A549 (cell line): ENCODE measurements around the gene ATXN2L. TPM values are rescaled to one million over a fixed set of nuclear protein-coding genes. Genes with fewer than 3 reads are reported as not detected.

Experiments
- ATAC-seq, 2 experiments: fragments of 200-7000 bp in 1 of 2; fragments of >200 bp in 1 of 2; cut with Nextera tagmentation in 1 of 2; cut with Tn5 transposase in 1 of 2; 3 replicates each; pipeline versions ENCODE4 v1.8.0 to v1.9.1; 2018 to 2020; ENCODE audit warnings: mild to moderate bottlenecking in 1 of 2, moderate library complexity in 1 of 2
- CTCF ChIA-PET: fragments of 300-600 bp; sonication (Branson Sonifier 250); formaldehyde crosslinking; extraction: SDS; loops from one replicate; lab custom pipeline; 2021; ENCODE audit warnings: antibody characterized with exemption, inconsistent platforms; lab: Yijun Ruan, JAX
- POLR2A ChIA-PET: fragments of 350-600 bp; formaldehyde crosslinking; extraction: SDS; loops from one replicate; lab custom pipeline; 2021; ENCODE audit warnings: antibody characterized with exemption, inconsistent platforms; lab: Yijun Ruan, JAX
- DNase-seq, 2 experiments: peaks; one replicate each; pipeline versions ENCODE4 v3.0.0 to v3.0.0-alpha.2; 2011 to 2016; ENCODE audit warnings: low read depth in 1 of 2, low spot score in 1 of 2
- FAIRE-seq: peaks from 2 replicates; lab custom pipeline; 2011; peaks lifted over from hg19 to GRCh38; lab: Jason Lieb, UNC
- H3K27ac ChIP-seq, 2 experiments: fragments of >200 bp; sonication (Bioruptor Twin); formaldehyde crosslinking; 3 replicates each; pipeline ENCODE4 v1.5.1; 2016 to 2017
- H3K4me1 ChIP-seq: fragments of >200 bp; sonication (Bioruptor Twin); formaldehyde crosslinking; 3 replicates; pipeline ENCODE4 v1.6.1; 2016
- H3K4me2 ChIP-seq: fragments of >200 bp; sonication (Bioruptor Twin); formaldehyde crosslinking; 3 replicates; pipeline ENCODE4 v1.6.1; 2016
- H3K4me3 ChIP-seq: fragments of >200 bp; sonication (Bioruptor Twin); formaldehyde crosslinking; 3 replicates; pipeline ENCODE4 v1.5.1; 2016
- H3K9me3 ChIP-seq: fragments of >200 bp; sonication (Bioruptor Twin); formaldehyde crosslinking; 3 replicates; pipeline ENCODE4 v1.6.1; 2016
- CTCF ChIP-seq: fragments of >200 bp; sonication (Bioruptor Twin); formaldehyde crosslinking; IDR thresholded peaks from 3 replicates; pipeline ENCODE4 v1.5.1; 2016
- ESRRA ChIP-seq: fragments of 150-350 bp; IDR thresholded peaks from 2 replicates; pipeline ENCODE4 v1.6.1; 2014; ENCODE audit warnings: mild to moderate bottlenecking, low read length, borderline replicate concordance
- FOSL2 ChIP-seq, 2 experiments: fragments of 450-650 bp in 1 of 2; fragments of >200 bp in 1 of 2; sonication (Bioruptor Twin) in 1 of 2; formaldehyde crosslinking; IDR thresholded peaks; 2 replicates each; pipeline versions ENCODE4 v1.5.0 to v1.6.1; 2016 to 2020; ENCODE audit warnings: mild to moderate bottlenecking in 1 of 2, moderate library complexity in 1 of 2
- GATA3 ChIP-seq: IDR thresholded peaks from 2 replicates; pipeline ENCODE4 v1.6.1; 2012; ENCODE audit warnings: borderline replicate concordance
- HMGXB4 ChIP-seq: fragments of 250-450 bp; sonication (Bioruptor Pico); IDR thresholded peaks from 2 replicates; pipeline ENCODE4 v1.5.0; 2021; ENCODE audit warnings: mild to moderate bottlenecking, moderate library complexity, borderline replicate concordance
- HOXB13 ChIP-seq: fragments of 250-450 bp; sonication (Bioruptor Pico); IDR thresholded peaks from 2 replicates; pipeline ENCODE4 v1.5.0; 2020; ENCODE audit warnings: low read depth, mild to moderate bottlenecking, moderate library complexity
- HOXB5 ChIP-seq: fragments of 250-450 bp; sonication (Bioruptor Pico); IDR thresholded peaks from 2 replicates; pipeline ENCODE4 v1.5.0; 2020; ENCODE audit warnings: mild to moderate bottlenecking, moderate library complexity
- KDM5A ChIP-seq: fragments of 200-600 bp; sonication (generic); IDR thresholded peaks from 2 replicates; pipeline ENCODE4 v1.6.1; 2016; ENCODE audit warnings: antibody characterized with exemption, mild to moderate bottlenecking
- RAD21 ChIP-seq, 2 experiments: fragments of >200 bp in 1 of 2; sonication (Bioruptor Twin) in 1 of 2; formaldehyde crosslinking in 1 of 2; IDR thresholded peaks in 1 of 2; conservative IDR thresholded peaks in 1 of 2; 2 replicates in 1 of 2; 3 replicates in 1 of 2; pipeline ENCODE4 v1.6.1; 2012 to 2018; ENCODE audit warnings: inconsistent platforms in 1 of 2
- RNF2 ChIP-seq: fragments of 200-600 bp; sonication (generic); IDR thresholded peaks from 2 replicates; pipeline ENCODE4 v1.6.1; 2016; ENCODE audit warnings: low read depth, mild to moderate bottlenecking, antibody characterized with exemption, moderate library complexity, borderline replicate concordance
- SMC3 ChIP-seq: fragments of >200 bp; sonication (Bioruptor Twin); formaldehyde crosslinking; IDR thresholded peaks from 3 replicates; pipeline ENCODE4 v1.6.1; 2018; ENCODE audit warnings: inconsistent platforms
- TP53 ChIP-seq: fragments of 250-450 bp; sonication (Bioruptor Pico); IDR thresholded peaks from 2 replicates; pipeline ENCODE4 v1.5.0; 2021; ENCODE audit warnings: mild to moderate bottlenecking, moderate library complexity
- ZC3H11A ChIP-seq: fragments of 450-650 bp; IDR thresholded peaks from 2 replicates; pipeline ENCODE4 v1.6.1; 2014; ENCODE audit warnings: antibody characterized with exemption, mild to moderate bottlenecking
- ZNF302 ChIP-seq: fragments of 250-450 bp; sonication (Bioruptor Pico); IDR thresholded peaks from 2 replicates; pipeline ENCODE4 v1.9.0; 2021; ENCODE audit warnings: inconsistent platforms, mild to moderate bottlenecking, moderate library complexity
- WGBS: methylation state at CpG from one replicate; pipeline ENCODE4 v1.1.6; 2017; ENCODE audit errors: missing lambda C conversion rate; 5-methylcytosine and 5-hydroxymethylcytosine counted together
- polyA plus RNA-seq, 4 experiments: library from polyadenylated mRNA; depleted of rRNA in 3 of 4; stranded (reverse); fragments of >200 nt; fragmentation: RNase III in 1 of 4; extraction: RNeasy Plus Mini Kit Qiagen cat#74134 plus additional on column Dnase treatment in 1 of 4; gene quantifications; 2 replicates in 3 of 4; 3 replicates in 1 of 4; pipeline ENCODE4 v1.2.3, GENCODE V29; 2011 to 2017

ATXN2L gene
- polyA plus RNA-seq, 2 of the 4 experiments (the other 2 are of a cell fraction) = 28.4 to 135 TPM

GRCh38 chr16:28873543-28874201 lies 50.9 kb downstream of the ATXN2L start:
- H3K4me3 ChIP-seq = no peak overlapping the region
- CTCF ChIA-PET = interaction anchor here (0.7 to 17.8 kb wide), 17 partner anchors 8 to 89 kb away, joined by 3 to 190 read pairs (median 4); partner anchors contain the start of gene NFATC2IP
- H3K9me3 ChIP-seq = no peaks in the 10 kb centered on the region
- POLR2A ChIA-PET = interaction anchor here (2.6 kb wide), 1 partner anchor 10 kb away, joined by 9 read pairs; the partner anchor contains the start of gene SH2B1
- ATAC-seq (peak in 1 of 2 experiments; percentile 70; a peak in 3 of 6 replicates), DNase-seq (peak in 1 of 2 experiments; percentile 73), FAIRE-seq (no peak)
- peaks cover 13% of the 10 kb centered on the region; the same call in 2 of the 3 replicates for H3K4me1 ChIP-seq
- no peak overlapping the region for H3K27ac ChIP-seq
- H3K4me2 ChIP-seq = no peak overlapping the region
- TF ChIP-seq CTCF (peak; percentile 50), RAD21 (conservative IDR thresholded peaks at IDR 0.05 in 1 of 2, IDR thresholded peaks at IDR 0.05 in 1 of 2) (peak; percentile 14 to 25; a peak in 2 of 5 replicates), SMC3 (peak; percentile 27; the same call in 2 of the 3 replicates), ZC3H11A (no peak)
- WGBS = 87% methylated on average over 17 of the region's 18 CpGs

GRCh38 chr16:28874406-28874805 lies 51.6 kb downstream of the ATXN2L start:
- ChIA-PET CTCF (interaction anchor here (0.7 to 17.8 kb wide), 15 partner anchors 8 to 89 kb away, joined by 3 to 190 read pairs (median 5); partner anchors contain the start of gene NFATC2IP), POLR2A (interaction anchor here (2.6 kb wide), 1 partner anchor 11 kb away, joined by 9 read pairs; the partner anchor contains the start of gene SH2B1)
- no peak for FAIRE-seq
- Histone ChIP-seq H3K4me3 (no peak overlapping the region), H3K9me3 (no peaks in the 10 kb centered on the region), H3K27ac (no peak overlapping the region), H3K4me1 (peaks cover 19% of the 10 kb centered on the region; the same call in 2 of the 3 replicates), H3K4me2 (no peak overlapping the region)
- no peak for DNase-seq
- no peak for ATAC-seq
- WGBS = 100% methylated on average over 4 of the region's 6 CpGs
- no peak for TF ChIP-seq ESRRA
- no peak for TF ChIP-seq HMGXB4

DNA sequence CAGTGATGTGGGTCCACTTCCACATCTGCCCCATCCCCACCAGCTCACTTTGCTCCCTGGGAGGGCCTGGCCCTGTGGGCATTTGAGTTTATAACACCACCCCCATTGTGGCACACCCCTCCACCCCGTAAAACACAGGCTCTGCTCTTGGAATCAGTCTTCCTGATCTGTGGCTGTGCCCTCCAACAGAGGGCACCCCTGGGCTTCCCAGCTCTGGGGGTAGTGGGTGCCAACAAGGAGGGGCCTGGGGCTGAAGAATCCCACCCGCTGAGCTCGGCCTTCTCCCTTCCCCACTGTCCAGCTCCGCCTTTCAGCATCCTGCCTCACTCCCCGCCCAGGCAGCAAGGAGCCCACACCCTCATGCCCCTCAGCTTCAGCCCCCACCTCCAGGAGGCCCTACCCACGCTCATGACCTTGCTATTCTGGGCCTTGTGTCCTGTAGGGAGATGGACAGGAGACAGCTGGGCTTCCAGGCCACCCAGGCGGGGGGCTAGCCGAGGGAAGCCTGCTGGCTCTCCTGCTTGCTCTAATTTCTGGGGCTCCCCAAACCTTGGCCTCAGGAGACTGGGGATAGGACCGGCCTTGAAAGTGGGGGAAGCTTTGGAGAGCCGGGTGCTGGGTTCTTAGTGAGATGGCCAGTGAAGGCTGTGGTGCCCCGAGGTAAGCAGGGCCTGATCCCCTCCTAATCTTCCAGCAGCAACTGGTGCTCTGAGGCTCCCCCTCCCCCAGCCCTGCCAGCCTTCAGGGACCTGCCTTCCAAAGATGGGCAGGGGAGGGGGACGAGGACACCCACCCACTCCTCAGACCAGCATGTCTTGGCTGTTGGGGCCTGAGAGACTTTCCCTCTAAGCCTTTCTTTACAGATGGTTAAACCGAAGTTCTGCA lies 52.6 kb downstream of the ATXN2L start:
- TF ChIP-seq FOSL2 (IDR thresholded peaks at IDR 0.05) = no peak
- no peak for TF ChIP-seq FOSL2 (CRISPR knock-in tag; IDR thresholded peaks at IDR 0.05)
- TF ChIP-seq SMC3 = peak; percentile 40; the same call in 2 of the 3 replicates
- TF ChIP-seq GATA3 = no peak
- no peak for TF ChIP-seq HOXB5
- no peak for TF ChIP-seq TP53 (CRISPR knock-in tag)
- TF ChIP-seq RNF2 = no peak
- no peak for TF ChIP-seq ZNF302 (CRISPR knock-in tag)
- peak; percentile 36; the same call in 2 of the 3 replicates for TF ChIP-seq CTCF
- TF ChIP-seq HOXB13 (CRISPR knock-in tag) = no peak
- TF ChIP-seq RAD21 (conservative IDR thresholded peaks at IDR 0.05 in 1 of 2, IDR thresholded peaks at IDR 0.05 in 1 of 2) = peak; percentile 26 to 29; a peak in 2 of 5 replicates
- no peak for TF ChIP-seq KDM5A
- 74% methylated on average over 12 of the region's 13 CpGs for WGBS
- H3K4me2 ChIP-seq = no peak overlapping the region
- ATAC-seq (peak in 1 of 2 experiments; percentile 21; a peak in 2 of 6 replicates), DNase-seq (peak in 1 of 2 experiments; percentile 32), FAIRE-seq (no peak)
- no peaks in the 10 kb centered on the region for H3K9me3 ChIP-seq
- peak overlapping the region in 1 of 2 experiments; percentile 39; a peak in 2 of 6 replicates for H3K27ac ChIP-seq
- ChIA-PET CTCF (interaction anchor here (0.8 to 17.8 kb wide), 15 partner anchors 9 to 98 kb away, joined by 3 to 190 read pairs (median 4); partner anchors contain the start of gene NFATC2IP), POLR2A (interaction anchor here (0.6 to 2.6 kb wide), 3 partner anchors 12 to 70 kb away, joined by 3 to 9 read pairs (median 5); partner anchors contain the start of gene SH2B1)
- H3K4me3 ChIP-seq = no peak overlapping the region
- H3K4me1 ChIP-seq = peaks cover 23% of the 10 kb centered on the region; the same call in 2 of the 3 replicates
